ENCODE results near the gene DDX55. TPM values are rescaled to one million over a fixed set of nuclear protein-coding genes. Genes with fewer than 3 reads are reported as not detected.
"Not testable (repeated sequence)": the region's sequence is repeated elsewhere in the genome, so short reads cannot be mapped to it uniquely, and the experiment has no call there.

DDX55 gene, protein sequence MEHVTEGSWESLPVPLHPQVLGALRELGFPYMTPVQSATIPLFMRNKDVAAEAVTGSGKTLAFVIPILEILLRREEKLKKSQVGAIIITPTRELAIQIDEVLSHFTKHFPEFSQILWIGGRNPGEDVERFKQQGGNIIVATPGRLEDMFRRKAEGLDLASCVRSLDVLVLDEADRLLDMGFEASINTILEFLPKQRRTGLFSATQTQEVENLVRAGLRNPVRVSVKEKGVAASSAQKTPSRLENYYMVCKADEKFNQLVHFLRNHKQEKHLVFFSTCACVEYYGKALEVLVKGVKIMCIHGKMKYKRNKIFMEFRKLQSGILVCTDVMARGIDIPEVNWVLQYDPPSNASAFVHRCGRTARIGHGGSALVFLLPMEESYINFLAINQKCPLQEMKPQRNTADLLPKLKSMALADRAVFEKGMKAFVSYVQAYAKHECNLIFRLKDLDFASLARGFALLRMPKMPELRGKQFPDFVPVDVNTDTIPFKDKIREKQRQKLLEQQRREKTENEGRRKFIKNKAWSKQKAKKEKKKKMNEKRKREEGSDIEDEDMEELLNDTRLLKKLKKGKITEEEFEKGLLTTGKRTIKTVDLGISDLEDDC
- total RNA-seq (10 to 100 TPM in 3 of 6 donors, 1 to 10 TPM in 3; 6.6 to 13.0 (median 10.1) TPM), polyA plus RNA-seq (10 to 100 TPM; 15.0 to 21.8 TPM)

DNA sequence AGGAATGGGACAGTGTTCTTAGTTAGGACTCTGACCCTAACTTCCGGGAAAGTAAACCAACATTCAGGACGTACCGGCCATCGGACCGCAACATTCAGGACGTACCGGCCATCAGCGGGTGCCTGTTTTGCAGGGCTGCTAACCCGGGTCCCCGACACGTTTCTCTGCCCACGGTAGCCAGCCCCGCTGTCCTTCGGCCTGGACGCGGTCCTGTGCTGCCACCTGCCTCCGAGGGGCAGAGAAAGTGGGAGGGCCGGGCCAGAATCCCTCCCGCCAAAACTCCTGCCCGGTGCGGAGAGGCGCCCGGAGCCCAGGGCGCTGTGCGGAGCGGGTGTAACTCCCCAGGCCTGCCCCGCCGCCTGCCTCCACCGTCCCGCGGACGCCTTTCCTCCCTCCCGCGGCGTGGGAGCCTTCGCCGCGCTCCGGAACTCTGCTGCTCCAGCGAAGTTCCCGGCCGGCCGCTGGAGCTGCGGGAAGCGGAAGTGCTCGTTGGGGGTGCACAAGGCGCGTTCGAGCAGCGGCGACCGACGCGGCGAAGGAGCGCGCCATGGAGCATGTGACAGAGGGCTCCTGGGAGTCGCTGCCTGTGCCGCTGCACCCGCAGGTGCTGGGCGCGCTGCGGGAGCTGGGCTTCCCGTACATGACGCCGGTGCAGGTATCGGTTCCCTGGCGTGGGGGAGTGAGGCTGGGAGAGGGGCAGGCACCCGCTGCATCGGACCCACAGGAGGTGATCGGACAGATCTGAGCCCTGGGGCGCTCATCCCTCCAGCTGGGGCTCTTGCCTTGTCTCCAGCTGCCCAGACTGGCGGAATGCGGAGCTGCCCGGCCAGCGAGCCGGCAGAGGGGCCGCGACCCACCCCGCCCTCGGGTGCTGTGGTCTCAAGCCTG is at the start of gene DDX55:
Gene DDX55, plus strand, starts transcription at position 498 of the 888 bp plus-strand sequence. Its CDS starts 50 bp downstream, at position 548.
- H3K27ac ChIP-seq, result peak within 1 kb of the TSS; percentile 78 to 89 (median 86)
- peak; percentile 74 to 94 (median 82) for DNase-seq
- TF ChIP-seq, protein P1, sequence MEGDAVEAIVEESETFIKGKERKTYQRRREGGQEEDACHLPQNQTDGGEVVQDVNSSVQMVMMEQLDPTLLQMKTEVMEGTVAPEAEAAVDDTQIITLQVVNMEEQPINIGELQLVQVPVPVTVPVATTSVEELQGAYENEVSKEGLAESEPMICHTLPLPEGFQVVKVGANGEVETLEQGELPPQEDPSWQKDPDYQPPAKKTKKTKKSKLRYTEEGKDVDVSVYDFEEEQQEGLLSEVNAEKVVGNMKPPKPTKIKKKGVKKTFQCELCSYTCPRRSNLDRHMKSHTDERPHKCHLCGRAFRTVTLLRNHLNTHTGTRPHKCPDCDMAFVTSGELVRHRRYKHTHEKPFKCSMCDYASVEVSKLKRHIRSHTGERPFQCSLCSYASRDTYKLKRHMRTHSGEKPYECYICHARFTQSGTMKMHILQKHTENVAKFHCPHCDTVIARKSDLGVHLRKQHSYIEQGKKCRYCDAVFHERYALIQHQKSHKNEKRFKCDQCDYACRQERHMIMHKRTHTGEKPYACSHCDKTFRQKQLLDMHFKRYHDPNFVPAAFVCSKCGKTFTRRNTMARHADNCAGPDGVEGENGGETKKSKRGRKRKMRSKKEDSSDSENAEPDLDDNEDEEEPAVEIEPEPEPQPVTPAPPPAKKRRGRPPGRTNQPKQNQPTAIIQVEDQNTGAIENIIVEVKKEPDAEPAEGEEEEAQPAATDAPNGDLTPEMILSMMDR (IDR thresholded peaks at IDR 0.05), result peak in 2 of 4 donors; percentile 13 to 32
- intact Hi-C loops (cut with DNase I), result no loop called here
- peaks cover 5 to 18% (median 7%) of the 10 kb centered on the region in 3 donors for H3K36me3 ChIP-seq
- H3K4me3 ChIP-seq, result peak within 1 kb of the TSS; percentile 93 to 99 (median 98)
- 0 to 1% methylated on average over 78 to 81 of the region's 81 CpGs for WGBS, 2 donors
- no peak for FAIRE-seq
- ATAC-seq, result peak; percentile 97 to 99 (median 98)
- H3K4me1 ChIP-seq, result peaks cover 0 to 7% (median 0%) of the 10 kb centered on the region in 3 donors
- H3K9me3 ChIP-seq, result no peaks in the 10 kb centered on the region
- no peaks in the 10 kb centered on the region for H3K27me3 ChIP-seq

DNA sequence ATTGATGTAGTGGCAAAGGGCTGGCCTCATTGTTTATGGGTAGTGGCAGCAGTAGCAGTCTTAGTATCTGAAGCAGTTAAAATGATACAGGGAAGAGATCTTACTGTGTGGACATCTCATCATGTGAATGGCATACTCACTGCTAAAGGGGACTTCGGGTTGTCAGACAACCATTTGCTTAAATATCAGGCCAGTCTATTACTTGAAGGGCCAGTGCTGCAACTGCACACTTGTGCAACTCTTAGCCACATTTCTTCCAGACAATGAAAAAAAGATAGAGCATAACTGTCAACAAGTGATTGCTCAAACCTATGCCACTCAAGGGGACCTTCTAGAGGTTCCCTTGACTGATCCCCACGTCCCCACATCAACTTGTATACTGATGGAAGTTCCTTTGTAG is 47.8 kb upstream of the DDX55 start:
- H3K4me3 ChIP-seq; H3K4me1 ChIP-seq; ATAC-seq; H3K36me3 ChIP-seq; H3K9me3 ChIP-seq; H3K27ac ChIP-seq; FAIRE-seq; DNase-seq; intact Hi-C loops (cut with DNase I); H3K27me3 ChIP-seq: not testable (repeated sequence)
- 41 to 59% methylated on average over 2 of the region's 2 CpGs for WGBS, 2 donors

DNA sequence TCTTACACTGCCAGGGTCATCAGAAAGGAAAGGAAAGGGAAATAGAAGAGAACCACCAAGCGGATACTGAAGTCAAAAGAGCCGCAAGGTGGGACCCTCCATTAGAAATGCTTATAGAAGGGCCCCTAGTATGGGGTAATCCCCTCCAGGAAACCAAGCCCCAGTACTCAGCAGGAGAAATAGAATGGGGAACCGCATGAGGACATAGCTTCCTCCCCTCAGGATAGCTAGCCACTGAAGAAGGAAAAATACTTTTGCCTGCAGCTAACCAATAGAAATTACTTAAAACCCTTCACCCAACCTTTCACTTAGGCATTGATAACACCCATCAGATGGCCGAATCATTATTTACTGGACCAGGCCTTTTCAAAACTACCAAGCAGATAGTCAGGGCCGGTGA is 47.1 kb upstream of the DDX55 start:
- FAIRE-seq; H3K9me3 ChIP-seq; H3K27me3 ChIP-seq; H3K4me1 ChIP-seq; H3K27ac ChIP-seq; H3K36me3 ChIP-seq; H3K4me3 ChIP-seq; intact Hi-C loops (cut with DNase I); DNase-seq; ATAC-seq: not testable (repeated sequence)
- 84 to 93% methylated on average over 5 of the region's 5 CpGs for WGBS, 2 donors

DNA sequence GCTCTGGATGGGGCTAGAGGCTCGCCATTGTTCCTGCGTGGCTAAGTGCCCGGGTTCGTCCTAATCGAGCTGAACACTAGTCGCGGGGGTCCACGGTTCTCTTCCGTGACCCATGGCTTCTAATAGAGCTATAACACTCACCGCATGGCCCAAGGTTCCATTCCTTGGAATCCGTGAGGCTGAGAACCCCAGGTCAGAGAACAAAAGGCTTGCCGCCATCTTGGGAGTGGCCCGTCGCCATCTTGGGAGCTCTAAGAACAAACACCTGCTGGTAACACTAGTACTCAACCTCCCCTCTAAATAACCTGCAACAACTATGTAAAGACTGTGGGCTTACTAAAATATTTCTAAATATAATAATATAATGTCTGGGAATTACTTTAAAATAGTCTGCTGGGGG is 43.4 kb upstream of the DDX55 start:
- H3K9me3 ChIP-seq; H3K4me3 ChIP-seq; ATAC-seq; DNase-seq; H3K27me3 ChIP-seq; H3K36me3 ChIP-seq; H3K27ac ChIP-seq; FAIRE-seq; intact Hi-C loops (cut with DNase I); H3K4me1 ChIP-seq: not testable (repeated sequence)
- 88 to 91% methylated on average over 14 of the region's 14 CpGs for WGBS, 2 donors

DNA sequence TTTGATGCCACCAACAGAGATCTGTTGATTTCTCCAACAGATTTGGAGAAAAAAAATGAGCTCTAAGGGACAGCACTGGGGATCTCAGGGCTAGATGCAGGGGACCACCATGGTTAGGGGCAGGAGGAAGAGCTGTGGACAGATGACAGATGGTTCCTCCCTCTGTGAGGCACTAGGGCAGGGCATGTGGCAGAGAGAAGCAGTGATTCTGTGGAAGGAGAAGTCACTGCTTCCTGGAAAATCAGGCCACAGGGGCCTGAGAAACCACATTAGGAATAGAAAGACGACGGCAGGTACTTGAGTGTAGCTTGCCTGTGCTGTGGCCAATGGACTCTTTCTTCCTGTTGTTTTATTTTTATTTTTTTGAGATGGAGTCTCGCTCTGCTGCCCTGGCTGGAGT is 42.4 kb upstream of the DDX55 start:
- no peak overlapping the region for H3K27ac ChIP-seq
- no peak for DNase-seq
- H3K4me1 ChIP-seq, result no peaks in the 10 kb centered on the region
- H3K4me3 ChIP-seq, result no peak overlapping the region
- peak in 1 of 4 donors; percentile 42 for ATAC-seq
- TF ChIP-seq, protein P1 (IDR thresholded peaks at IDR 0.05), result no peak
- no peak for FAIRE-seq
- no peaks in the 10 kb centered on the region for H3K27me3 ChIP-seq
- H3K36me3 ChIP-seq, result no peaks in the 10 kb centered on the region
- intact Hi-C loops (cut with DNase I), result no loop called here
- no peaks in the 10 kb centered on the region for H3K9me3 ChIP-seq
- WGBS, 2 donors, result 62 to 86% methylated on average over 3 of the region's 3 CpGs

DNA sequence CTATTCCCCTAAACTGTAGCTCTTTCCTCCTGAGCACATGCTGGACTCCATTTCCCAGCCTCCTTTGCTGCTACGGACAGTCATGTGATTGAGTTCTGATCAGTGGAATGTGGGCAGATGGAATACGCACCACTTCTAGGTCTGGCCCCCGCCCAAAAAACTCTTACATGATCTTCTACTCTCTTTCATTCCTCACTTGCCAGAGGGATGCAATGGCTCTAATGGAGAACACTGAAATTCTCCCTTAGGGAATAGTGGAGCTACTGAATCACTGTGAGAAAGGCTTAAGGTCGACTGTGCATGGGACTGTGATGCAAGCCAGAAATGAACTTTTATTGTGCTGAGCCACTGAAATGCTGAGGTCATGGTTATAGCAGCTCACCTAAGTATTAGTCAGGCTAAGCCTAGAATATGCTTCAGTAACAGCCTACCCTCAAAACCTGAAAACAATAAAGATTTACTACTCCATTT is 30.5 kb upstream of the DDX55 start:
- TF ChIP-seq, protein P1 (IDR thresholded peaks at IDR 0.05), result no peak
- Histone ChIP-seq H3K36me3 (no peaks in the 10 kb centered on the region), H3K27me3 (no peaks in the 10 kb centered on the region), H3K9me3 (no peaks in the 10 kb centered on the region), H3K4me1 (no peaks in the 10 kb centered on the region), H3K4me3 (no peak overlapping the region), H3K27ac (no peak overlapping the region)
- FAIRE-seq, result no peak
- intact Hi-C loops (cut with DNase I), result no loop called here
- ATAC-seq, result peak in 3 of 4 donors; percentile 52 to 74 (median 55)
- 32 to 33% methylated on average over 4 of the region's 4 CpGs for WGBS, 2 donors
- DNase-seq, result peak in 1 of 6 donors; percentile 28

Data from pancreas (tissue), 10 donors.